Mesothelial cell of epicardium (in vitro differentiated cells): Measurements from ENCODE around the gene CFAP52. TPM values are rescaled to one million over a fixed set of nuclear protein-coding genes. Genes with fewer than 3 reads are reported as not detected.
"Not testable (repeated sequence)": the region's sequence is repeated elsewhere in the genome, so short reads cannot be mapped to it uniquely, and the experiment has no call there.

Experiments
- DNase-seq, 2 experiments: peaks; one replicate each; pipeline ENCODE4 v3.0.0; 2021; ENCODE audit warnings: low spot score in 2 of 2; ENCODE audit not compliant: unreplicated experiment in 2 of 2
- H3K27ac Mint-ChIP-seq: 2 replicates; pipeline ENCODE4 v1.8.0; 2021; ENCODE audit warnings: mixed read lengths
- H3K27me3 Mint-ChIP-seq: 2 replicates; pipeline ENCODE4 v1.8.0; 2021; ENCODE audit warnings: low read depth, mixed read lengths
- H3K36me3 Mint-ChIP-seq: 2 replicates; pipeline ENCODE4 v1.8.0; 2021; ENCODE audit warnings: mixed read lengths
- H3K4me1 Mint-ChIP-seq: 2 replicates; pipeline ENCODE4 v1.8.0; 2021; ENCODE audit warnings: mixed read lengths
- H3K4me3 Mint-ChIP-seq: 2 replicates; pipeline ENCODE4 v1.8.0; 2021; ENCODE audit warnings: mild to moderate bottlenecking, moderate library complexity, mixed read lengths
- H3K9me3 Mint-ChIP-seq: 2 replicates; pipeline ENCODE4 v1.8.0; 2021; ENCODE audit warnings: mixed read lengths
- CTCF ChIP-seq: fragments of 200-600 bp; sonication (generic); IDR thresholded peaks from one replicate; pipeline ENCODE4 v1.5.0; 2021; ENCODE audit warnings: antibody characterized with exemption; ENCODE audit not compliant: unreplicated experiment
- total RNA-seq: library from RNA; stranded (reverse); gene quantifications from 3 replicates; pipeline ENCODE4 v1.2.1, GENCODE V29; 2021

CFAP52 gene
- total RNA-seq, 1 donor from 2014 or later = not detected

GRCh38 chr17:9575381-9576101 is 901 bp upstream of the CFAP52 start, which contains the start of gene STX8:
STX8 (minus strand) TSS chr17:9575820; CDS start chr17:9575808, 12 bp downstream.
- Mint-ChIP-seq H3K27ac (peak within 1 kb of the TSS; percentile 92), H3K4me1 (peaks cover 9% of the 10 kb centered on the region), H3K4me3 (peak within 1 kb of the TSS; percentile 91), H3K36me3 (no peaks in the 10 kb centered on the region), H3K9me3 (no peaks in the 10 kb centered on the region), H3K27me3 (no peaks in the 10 kb centered on the region)
- DNase-seq = peak; percentile 79 to 86
- TF ChIP-seq CTCF = no peak

GRCh38 chr17:9577373-9577709 is 899 bp downstream of the CFAP52 start:
- no peak for DNase-seq
- no peaks in the 10 kb centered on the region for H3K36me3 Mint-ChIP-seq
- peaks cover 9% of the 10 kb centered on the region for H3K4me1 Mint-ChIP-seq
- no peak overlapping the region for H3K4me3 Mint-ChIP-seq
- no peak for TF ChIP-seq CTCF
- no peak overlapping the region for H3K27ac Mint-ChIP-seq
- no peaks in the 10 kb centered on the region for H3K27me3 Mint-ChIP-seq
- no peaks in the 10 kb centered on the region for H3K9me3 Mint-ChIP-seq

- Mint-ChIP-seq H3K27ac (no peak overlapping the region), H3K9me3 (peaks cover 13% of the 10 kb centered on the region), H3K36me3 (no peaks in the 10 kb centered on the region), H3K4me3 (no peak overlapping the region), H3K27me3 (no peaks in the 10 kb centered on the region), H3K4me1 (no peaks in the 10 kb centered on the region)
- no peak for TF ChIP-seq CTCF
- no peak for DNase-seq
Measured at GRCh38 chr17:9587969-9588656, 11.7 kb downstream of the CFAP52 start.

GRCh38 chr17:9594065-9594464 is 17.6 kb downstream of the CFAP52 start:
- no peak overlapping the region for H3K4me3 Mint-ChIP-seq
- no peaks in the 10 kb centered on the region for H3K36me3 Mint-ChIP-seq
- H3K4me1 Mint-ChIP-seq = no peaks in the 10 kb centered on the region
- no peak for TF ChIP-seq CTCF
- DNase-seq = no peak
- peaks cover 12% of the 10 kb centered on the region for H3K27me3 Mint-ChIP-seq
- no peaks in the 10 kb centered on the region for H3K9me3 Mint-ChIP-seq
- no peak overlapping the region for H3K27ac Mint-ChIP-seq

- not testable (repeated sequence) for H3K36me3 Mint-ChIP-seq, H3K4me3 Mint-ChIP-seq, DNase-seq, H3K27ac Mint-ChIP-seq, H3K9me3 Mint-ChIP-seq, H3K4me1 Mint-ChIP-seq
- H3K27me3 Mint-ChIP-seq = peaks cover 14% of the 10 kb centered on the region
Measured at GRCh38 chr17:9597638-9598037, 21.2 kb downstream of the CFAP52 start.

GRCh38 chr17:9598661-9599060 is 22.2 kb downstream of the CFAP52 start:
- H3K4me3 Mint-ChIP-seq = no peak overlapping the region
- TF ChIP-seq CTCF = no peak
- no peak for DNase-seq
- H3K9me3 Mint-ChIP-seq = no peaks in the 10 kb centered on the region
- H3K27ac Mint-ChIP-seq = no peak overlapping the region
- H3K4me1 Mint-ChIP-seq = no peaks in the 10 kb centered on the region
- H3K36me3 Mint-ChIP-seq = no peaks in the 10 kb centered on the region
- peaks cover 16% of the 10 kb centered on the region for H3K27me3 Mint-ChIP-seq

- not testable (repeated sequence) for H3K9me3 Mint-ChIP-seq, H3K36me3 Mint-ChIP-seq, H3K4me1 Mint-ChIP-seq, DNase-seq, H3K27ac Mint-ChIP-seq, H3K4me3 Mint-ChIP-seq
- peaks cover 27% of the 10 kb centered on the region for H3K27me3 Mint-ChIP-seq
Measured at GRCh38 chr17:9604583-9604982, 28.1 kb downstream of the CFAP52 start.
